NB4 (cell line): ENCODE measurements around the gene LMAN1.

Source experiments
- DNase-seq: peaks from one replicate; pipeline ENCODE4 v3.0.0; 2010; ENCODE audit warnings: low read depth
- H3K4me3 ChIP-seq: one replicate; pipeline ENCODE4 v1.5.1; 2011; ENCODE audit warnings: mild to moderate bottlenecking, low read depth, low read length, moderate library complexity
- MYC ChIP-seq: IDR thresholded peaks from 2 replicates; pipeline ENCODE4 v1.6.1; 2011; ENCODE audit warnings: low read depth, low read length
- POLR2A ChIP-seq: IDR thresholded peaks from 2 replicates; pipeline ENCODE4 v1.6.1; 2011; ENCODE audit warnings: mild to moderate bottlenecking; ENCODE audit not compliant: insufficient read length; ENCODE audit errors: extremely low read depth
- TF ChIP-seq, protein P1 (sequence below): IDR thresholded peaks from 2 replicates; pipeline ENCODE4 v1.6.1; 2011; ENCODE audit warnings: low read depth, low read length
- TF ChIP-seq, protein P2 (sequence below): IDR thresholded peaks from one replicate; pipeline ENCODE4 v1.5.1; 2012; ENCODE audit warnings: low read depth, low read length

Gene LMAN1

DNA sequence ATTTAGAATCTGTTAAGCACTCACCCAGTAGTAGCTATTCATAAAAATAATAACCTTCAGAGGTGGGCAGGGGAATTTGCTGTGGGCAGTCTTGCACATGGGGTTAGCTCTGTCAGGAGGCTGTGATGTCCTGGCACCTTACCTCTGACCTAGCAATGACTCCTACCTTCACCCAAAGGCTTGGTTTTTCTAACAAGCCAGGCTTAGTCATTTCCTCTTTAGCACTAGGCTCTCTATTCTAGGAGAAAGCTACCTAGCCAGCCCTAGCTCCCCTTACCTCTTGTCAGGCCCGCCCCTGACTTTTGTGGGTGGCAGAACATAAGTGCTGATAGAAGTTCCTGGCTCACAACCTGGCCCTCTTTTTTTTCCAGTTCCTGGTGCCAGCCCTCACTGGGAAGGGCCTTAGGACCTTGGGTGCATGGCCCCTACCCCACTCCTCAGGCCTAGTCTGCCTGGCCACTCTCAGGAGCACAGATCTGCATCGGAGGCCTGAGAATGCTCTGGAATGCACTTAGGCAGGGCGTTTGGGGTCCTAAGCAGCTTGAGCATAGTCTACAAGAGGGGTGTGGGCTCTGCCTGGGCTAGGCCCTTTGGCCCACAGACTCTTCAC is 58.3 kb downstream of the LMAN1 start:
- no peak for DNase-seq
- TF ChIP-seq, protein P1, sequence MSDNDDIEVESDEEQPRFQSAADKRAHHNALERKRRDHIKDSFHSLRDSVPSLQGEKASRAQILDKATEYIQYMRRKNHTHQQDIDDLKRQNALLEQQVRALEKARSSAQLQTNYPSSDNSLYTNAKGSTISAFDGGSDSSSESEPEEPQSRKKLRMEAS, result no peak
- TF ChIP-seq POLR2A (no peak), MYC (no peak)
- TF ChIP-seq, protein P2, sequence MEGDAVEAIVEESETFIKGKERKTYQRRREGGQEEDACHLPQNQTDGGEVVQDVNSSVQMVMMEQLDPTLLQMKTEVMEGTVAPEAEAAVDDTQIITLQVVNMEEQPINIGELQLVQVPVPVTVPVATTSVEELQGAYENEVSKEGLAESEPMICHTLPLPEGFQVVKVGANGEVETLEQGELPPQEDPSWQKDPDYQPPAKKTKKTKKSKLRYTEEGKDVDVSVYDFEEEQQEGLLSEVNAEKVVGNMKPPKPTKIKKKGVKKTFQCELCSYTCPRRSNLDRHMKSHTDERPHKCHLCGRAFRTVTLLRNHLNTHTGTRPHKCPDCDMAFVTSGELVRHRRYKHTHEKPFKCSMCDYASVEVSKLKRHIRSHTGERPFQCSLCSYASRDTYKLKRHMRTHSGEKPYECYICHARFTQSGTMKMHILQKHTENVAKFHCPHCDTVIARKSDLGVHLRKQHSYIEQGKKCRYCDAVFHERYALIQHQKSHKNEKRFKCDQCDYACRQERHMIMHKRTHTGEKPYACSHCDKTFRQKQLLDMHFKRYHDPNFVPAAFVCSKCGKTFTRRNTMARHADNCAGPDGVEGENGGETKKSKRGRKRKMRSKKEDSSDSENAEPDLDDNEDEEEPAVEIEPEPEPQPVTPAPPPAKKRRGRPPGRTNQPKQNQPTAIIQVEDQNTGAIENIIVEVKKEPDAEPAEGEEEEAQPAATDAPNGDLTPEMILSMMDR, result no peak
- H3K4me3 ChIP-seq, result no peak overlapping the region

GRCh38 chr18:59298871-59299270 is 60.2 kb downstream of the LMAN1 start:
- H3K4me3 ChIP-seq, result no peak overlapping the region
- TF ChIP-seq, protein P1, result no peak
- no peak for TF ChIP-seq POLR2A
- no peak for TF ChIP-seq MYC
- TF ChIP-seq, protein P2, result no peak

GRCh38 chr18:59293317-59293716 is 65.7 kb downstream of the LMAN1 start:
- no peak for TF ChIP-seq MYC
- TF ChIP-seq, protein P1, result no peak
- TF ChIP-seq, protein P2, result no peak
- no peak for TF ChIP-seq POLR2A
- DNase-seq, result no peak

More at GRCh38 chr18:59298871-59299270, 60.2 kb downstream of the LMAN1 start:
- no peak for DNase-seq

GRCh38 chr18:59286341-59286740 is 72.7 kb downstream of the LMAN1 start:
- TF ChIP-seq MYC (no peak), POLR2A (no peak)
- TF ChIP-seq, protein P1, result no peak
- TF ChIP-seq, protein P2, result no peak

More at GRCh38 chr18:59293317-59293716, 65.7 kb downstream of the LMAN1 start:
- no peak overlapping the region for H3K4me3 ChIP-seq

GRCh38 chr18:59282341-59282740 is 76.7 kb downstream of the LMAN1 start:
- TF ChIP-seq MYC (no peak), POLR2A (no peak)
- TF ChIP-seq, protein P1, result no peak
- TF ChIP-seq, protein P2, result no peak
- H3K4me3 ChIP-seq, result no peak overlapping the region
- no peak for DNase-seq

More at GRCh38 chr18:59286341-59286740, 72.7 kb downstream of the LMAN1 start:
- no peak for DNase-seq
- H3K4me3 ChIP-seq, result no peak overlapping the region
